H1 (cell line): ENCODE data around the gene VAV2.

Source experiments
- CBX8 ChIP-seq: fragments of 300-800, 300-1000 bp; sonication (generic); IDR thresholded peaks from 2 replicates; pipeline ENCODE4 v1.7.1; 2016; ENCODE audit warnings: low read depth, low read length, borderline replicate concordance
- CEBPB ChIP-seq: IDR thresholded peaks from 2 replicates; pipeline ENCODE4 v1.6.1; 2012; ENCODE audit warnings: low read depth, low read length
- EZH2 ChIP-seq: fragments of 200-600 bp; sonication (generic); IDR thresholded peaks from 2 replicates; pipeline ENCODE4 v1.7.1; 2012; ENCODE audit warnings: low read depth, mild to moderate bottlenecking, moderate library complexity, low read length, inconsistent platforms; ENCODE audit not compliant: severe bottlenecking
- GABPA ChIP-seq: IDR thresholded peaks from 2 replicates; pipeline ENCODE4 v1.6.1; 2011; ENCODE audit warnings: mild to moderate bottlenecking, low read length, moderate library complexity, borderline replicate concordance; ENCODE audit not compliant: insufficient read depth
- JUN ChIP-seq: IDR thresholded peaks from 2 replicates; pipeline ENCODE4 v1.6.1; 2011; ENCODE audit warnings: low read depth, mild to moderate bottlenecking, improper control_type of control experiment, low read length
- POLR2A ChIP-seq, 2 experiments: IDR thresholded peaks; 1 replicate in 1 of 2; 2 replicates in 1 of 2; pipeline ENCODE4 v1.6.1; 2011; ENCODE audit warnings: low read depth in 2 of 2, low read length in 2 of 2, mild to moderate bottlenecking in 2 of 2; ENCODE audit errors: control extremely low read depth in 1 of 2
- POLR2AphosphoS5 ChIP-seq: IDR thresholded peaks from 2 replicates; pipeline ENCODE4 v1.6.1; 2011; ENCODE audit warnings: low read depth, low read length
- RBBP5 ChIP-seq: IDR thresholded peaks from 2 replicates; pipeline ENCODE4 v1.7.1; 2012; ENCODE audit warnings: low read depth, mild to moderate bottlenecking, inconsistent platforms, low read length, moderate library complexity, borderline replicate concordance
- TF ChIP-seq, protein P1 (sequence below), 3 experiments: IDR thresholded peaks; 1 replicate in 2 of 3; 2 replicates in 1 of 3; pipeline versions ENCODE4 v1.5.1 to v1.6.1; 2011; ENCODE audit warnings: low read length in 3 of 3, mild to moderate bottlenecking in 3 of 3, inconsistent platforms in 2 of 3, low read depth in 1 of 3, moderate library complexity in 1 of 3; ENCODE audit not compliant: insufficient read depth in 1 of 3; ENCODE audit errors: control extremely low read depth in 1 of 3
- TF ChIP-seq, protein P2 (sequence below): IDR thresholded peaks from 2 replicates; pipeline ENCODE4 v1.6.1; 2011; ENCODE audit warnings: low read length, improper control_type of control experiment

DNA sequence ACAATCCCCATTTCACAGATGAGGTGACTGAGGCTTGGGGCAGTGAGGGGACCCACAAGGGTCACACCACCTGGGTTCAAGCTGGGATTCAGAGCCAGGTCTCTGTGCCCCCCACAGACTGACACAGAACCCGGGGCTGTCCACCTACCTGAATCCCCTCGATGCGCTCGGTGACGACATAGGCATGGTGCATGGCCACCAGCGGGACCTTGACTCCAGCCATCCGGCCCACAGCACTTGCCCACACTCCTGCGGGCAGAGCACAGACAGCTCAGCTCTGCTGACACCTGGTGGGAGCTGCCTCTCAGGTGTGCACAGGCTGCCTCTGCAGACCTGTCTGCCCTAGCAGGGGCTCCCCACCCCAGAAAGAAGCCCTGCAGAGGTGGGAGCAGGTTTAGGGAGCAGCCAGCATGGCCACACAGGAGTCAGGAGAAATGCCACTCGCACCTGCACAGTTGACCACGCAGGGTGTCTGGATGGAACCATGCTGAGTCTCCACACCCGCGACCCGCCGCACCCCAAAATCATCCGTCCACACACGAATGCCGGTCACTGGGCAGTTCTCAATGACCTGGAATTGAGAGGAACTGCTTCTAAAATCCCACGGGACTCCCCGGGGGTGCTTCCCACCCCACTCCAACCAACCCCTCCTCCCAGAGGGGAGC, 262.4 kb downstream of the VAV2 start:
- TF ChIP-seq, protein P1, sequence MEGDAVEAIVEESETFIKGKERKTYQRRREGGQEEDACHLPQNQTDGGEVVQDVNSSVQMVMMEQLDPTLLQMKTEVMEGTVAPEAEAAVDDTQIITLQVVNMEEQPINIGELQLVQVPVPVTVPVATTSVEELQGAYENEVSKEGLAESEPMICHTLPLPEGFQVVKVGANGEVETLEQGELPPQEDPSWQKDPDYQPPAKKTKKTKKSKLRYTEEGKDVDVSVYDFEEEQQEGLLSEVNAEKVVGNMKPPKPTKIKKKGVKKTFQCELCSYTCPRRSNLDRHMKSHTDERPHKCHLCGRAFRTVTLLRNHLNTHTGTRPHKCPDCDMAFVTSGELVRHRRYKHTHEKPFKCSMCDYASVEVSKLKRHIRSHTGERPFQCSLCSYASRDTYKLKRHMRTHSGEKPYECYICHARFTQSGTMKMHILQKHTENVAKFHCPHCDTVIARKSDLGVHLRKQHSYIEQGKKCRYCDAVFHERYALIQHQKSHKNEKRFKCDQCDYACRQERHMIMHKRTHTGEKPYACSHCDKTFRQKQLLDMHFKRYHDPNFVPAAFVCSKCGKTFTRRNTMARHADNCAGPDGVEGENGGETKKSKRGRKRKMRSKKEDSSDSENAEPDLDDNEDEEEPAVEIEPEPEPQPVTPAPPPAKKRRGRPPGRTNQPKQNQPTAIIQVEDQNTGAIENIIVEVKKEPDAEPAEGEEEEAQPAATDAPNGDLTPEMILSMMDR (IDR thresholded peaks at IDR 0.05; ENCODE audit: control extremely low read depth in 1 of 3, insufficient read depth in 1 of 3, low read depth in 1 of 3, low read length in 3 of 3) = peak in 2 of 3 experiments; percentile 21 to 34; a peak in 2 of 4 replicates
- TF ChIP-seq POLR2AphosphoS5 (no peak), RBBP5 (no peak), CEBPB (no peak), JUN (no peak), EZH2 (no peak), POLR2A (IDR thresholded peaks at IDR 0.05; ENCODE audit: control extremely low read depth in 1 of 2, low read depth in 2 of 2, low read length in 2 of 2) (no peak), GABPA (no peak), CBX8 (no peak)
- TF ChIP-seq, protein P2, sequence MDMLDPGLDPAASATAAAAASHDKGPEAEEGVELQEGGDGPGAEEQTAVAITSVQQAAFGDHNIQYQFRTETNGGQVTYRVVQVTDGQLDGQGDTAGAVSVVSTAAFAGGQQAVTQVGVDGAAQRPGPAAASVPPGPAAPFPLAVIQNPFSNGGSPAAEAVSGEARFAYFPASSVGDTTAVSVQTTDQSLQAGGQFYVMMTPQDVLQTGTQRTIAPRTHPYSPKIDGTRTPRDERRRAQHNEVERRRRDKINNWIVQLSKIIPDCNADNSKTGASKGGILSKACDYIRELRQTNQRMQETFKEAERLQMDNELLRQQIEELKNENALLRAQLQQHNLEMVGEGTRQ = no peak
